H1 (cell line): Measurements from ENCODE around the gene SH3RF2. TPM values are rescaled to one million over a fixed set of nuclear protein-coding genes. Genes with fewer than 3 reads are reported as not detected.

Experiments used
- CTCF ChIA-PET: fragments of 300-600 bp; sonication (Branson Sonifier 250); formaldehyde crosslinking; loops from one replicate; lab custom pipeline; 2021; ENCODE audit not compliant: partially characterized antibody; lab: Charles Lee
- POLR2A ChIA-PET: fragments of 300-600 bp; sonication (Branson Sonifier 250); formaldehyde crosslinking; loops from one replicate; lab custom pipeline; 2021; ENCODE audit warnings: inconsistent platforms; ENCODE audit not compliant: partially characterized antibody; lab: Charles Lee
- DNase-seq, 2 experiments: peaks; one replicate each; pipeline versions ENCODE4 v3.0.0 to v3.0.0-alpha.2; 2010 to 2022; ENCODE audit warnings: low spot score in 2 of 2, low read depth in 1 of 2, mixed read lengths in 1 of 2
- FAIRE-seq: peaks from 2 replicates; lab custom pipeline; 2011; peaks lifted over from hg19 to GRCh38; lab: Jason Lieb, UNC
- H2AFZ ChIP-seq: 2 replicates; pipeline ENCODE4 v1.8.1; 2012; ENCODE audit warnings: low read length, inconsistent platforms
- H2AK5ac ChIP-seq: 2 replicates; pipeline ENCODE4 v1.6.1; 2013; ENCODE audit warnings: low read depth, low read length
- H2BK120ac ChIP-seq: replicated peaks from 2 replicates; pipeline ENCODE3; 2013; ENCODE audit warnings: low read depth, low read length, inconsistent platforms
- H2BK12ac ChIP-seq: 2 replicates; pipeline ENCODE4 v1.6.1; 2013; ENCODE audit warnings: low read depth, low read length
- H2BK15ac ChIP-seq: 2 replicates; pipeline ENCODE4 v1.6.1; 2013; ENCODE audit warnings: low read length
- H2BK20ac ChIP-seq: 2 replicates; pipeline ENCODE4 v1.6.1; 2013; ENCODE audit warnings: low read length
- H2BK5ac ChIP-seq: 2 replicates; pipeline ENCODE4 v1.6.1; 2013; ENCODE audit warnings: low read depth, low read length
- H3K14ac ChIP-seq: 2 replicates; pipeline ENCODE4 v1.6.1; 2013; ENCODE audit warnings: inconsistent platforms; ENCODE audit not compliant: insufficient read length
- H3K18ac ChIP-seq: 2 replicates; pipeline ENCODE4 v1.6.1; 2013; ENCODE audit warnings: low read length; ENCODE audit errors: extremely low read depth
- H3K23ac ChIP-seq: 2 replicates; pipeline ENCODE4 v1.6.1; 2013; ENCODE audit warnings: inconsistent platforms; ENCODE audit not compliant: insufficient read length
- H3K23me2 ChIP-seq: 2 replicates; pipeline ENCODE4 v1.6.1; 2013; ENCODE audit warnings: low read depth, low read length
- H3K27ac ChIP-seq: 2 replicates; pipeline ENCODE4 v1.6.1; 2011; ENCODE audit warnings: low read depth, low read length, inconsistent platforms
- H3K27me3 ChIP-seq, 4 experiments: replicated peaks in 1 of 4; 1 replicate in 1 of 4; 2 replicates in 3 of 4; pipeline versions ENCODE4 v1.6.1 to v1.8.1; 2011 to 2013; ENCODE audit warnings: low read length in 3 of 4, mild to moderate bottlenecking in 3 of 4, inconsistent platforms in 2 of 4, mixed read lengths in 2 of 4, moderate library complexity in 1 of 4; ENCODE audit not compliant: control insufficient read depth in 3 of 4, insufficient read depth in 3 of 4; ENCODE audit errors: extremely low read depth in 1 of 4
- H3K36me3 ChIP-seq, 4 experiments: 2 replicates each; pipeline versions ENCODE4 v1.6.1 to v1.8.1; 2011 to 2013; ENCODE audit warnings: mild to moderate bottlenecking in 4 of 4, low read length in 3 of 4, moderate library complexity in 2 of 4, control low read depth in 1 of 4, inconsistent platforms in 1 of 4; ENCODE audit not compliant: insufficient read depth in 4 of 4, control insufficient read depth in 2 of 4
- H3K4ac ChIP-seq: replicated peaks from 2 replicates; pipeline ENCODE3; 2013; ENCODE audit warnings: low read length, low read depth, mixed read lengths, inconsistent platforms; ENCODE audit not compliant: insufficient read length
- H3K4me1 ChIP-seq, 4 experiments: replicated peaks in 1 of 4; 1 replicate in 1 of 4; 2 replicates in 3 of 4; pipeline versions ENCODE4 v1.6.1 to v1.8.1; 2011 to 2013; ENCODE audit warnings: low read length in 3 of 4, inconsistent platforms in 2 of 4, mixed read lengths in 1 of 4; ENCODE audit not compliant: insufficient read depth in 4 of 4, control insufficient read depth in 3 of 4
- H3K4me2 ChIP-seq, 2 experiments: 2 replicates each; pipeline versions ENCODE4 v1.6.1 to v1.8.1; 2011 to 2013; ENCODE audit warnings: low read depth in 2 of 2, low read length in 2 of 2, control low read depth in 1 of 2, inconsistent platforms in 1 of 2, mild to moderate bottlenecking in 1 of 2; ENCODE audit not compliant: insufficient read depth in 1 of 2
- H3K4me3 ChIP-seq, 4 experiments: fragments of 200-600, 300-600 bp in 1 of 4; sonication (generic), shearing (Covaris generic), sonication (Bioruptor Twin) in 1 of 4; 2 replicates each; pipeline versions ENCODE4 v1.5.1 to v1.8.1; 2011 to 2016; ENCODE audit warnings: low read length in 4 of 4, low read depth in 3 of 4, control low read depth in 2 of 4, inconsistent platforms in 2 of 4, mild to moderate bottlenecking in 2 of 4, mixed read lengths in 1 of 4, moderate library complexity in 1 of 4; ENCODE audit not compliant: insufficient read depth in 2 of 4; ENCODE audit errors: extremely low read depth in 1 of 4
- H3K56ac ChIP-seq: replicated peaks from 2 replicates; pipeline ENCODE3; 2013; ENCODE audit warnings: low read depth, mild to moderate bottlenecking, mixed read lengths, low read length, inconsistent platforms; ENCODE audit not compliant: insufficient read length
- H3K79me1 ChIP-seq: 2 replicates; pipeline ENCODE4 v1.6.1; 2013; ENCODE audit warnings: low read depth, low read length, control low read depth
- H3K79me2 ChIP-seq, 2 experiments: 2 replicates each; pipeline versions ENCODE4 v1.6.1 to v1.8.1; 2012 to 2013; ENCODE audit warnings: low read length in 2 of 2, mild to moderate bottlenecking in 2 of 2, inconsistent platforms in 1 of 2; ENCODE audit not compliant: insufficient read depth in 2 of 2, control insufficient read depth in 1 of 2
- H3K9ac ChIP-seq, 4 experiments: replicated peaks in 1 of 4; 1 replicate in 1 of 4; 2 replicates in 3 of 4; pipeline versions ENCODE4 v1.6.1 to v1.8.1; 2011 to 2013; ENCODE audit warnings: low read depth in 3 of 4, low read length in 3 of 4, control low read depth in 2 of 4, mild to moderate bottlenecking in 2 of 4, moderate library complexity in 2 of 4, inconsistent platforms in 1 of 4; ENCODE audit errors: extremely low read depth in 1 of 4
- H3K9me3 ChIP-seq, 2 experiments: 2 replicates each; pipeline versions ENCODE4 v1.6.1 to v1.8.1; 2012 to 2013; ENCODE audit warnings: mild to moderate bottlenecking in 2 of 2, moderate library complexity in 2 of 2, control low read depth in 1 of 2, inconsistent platforms in 1 of 2, low read depth in 1 of 2, low read length in 1 of 2, mixed read lengths in 1 of 2; ENCODE audit not compliant: insufficient read depth in 2 of 2
- H4K20me1 ChIP-seq, 2 experiments: replicated peaks in 1 of 2; 2 replicates each; pipeline versions ENCODE3 to v1.8.1; 2011 to 2013; ENCODE audit warnings: inconsistent platforms in 2 of 2, low read length in 2 of 2, mild to moderate bottlenecking in 1 of 2; ENCODE audit not compliant: insufficient read depth in 2 of 2, control insufficient read depth in 1 of 2
- H4K5ac ChIP-seq: 2 replicates; pipeline ENCODE4 v1.6.1; 2013; ENCODE audit warnings: low read length, low read depth, mixed read lengths, inconsistent platforms; ENCODE audit not compliant: insufficient read length
- H4K8ac ChIP-seq: 2 replicates; pipeline ENCODE4 v1.8.0; 2013; ENCODE audit warnings: mild to moderate bottlenecking, moderate library complexity, low read length, inconsistent platforms; ENCODE audit not compliant: insufficient read depth; ENCODE audit errors: extremely low read depth
- H4K91ac ChIP-seq: replicated peaks from 2 replicates; pipeline ENCODE3; 2013; ENCODE audit warnings: low read length, mixed read lengths, inconsistent platforms; ENCODE audit not compliant: insufficient read length
- BACH1 ChIP-seq: IDR thresholded peaks from 2 replicates; pipeline ENCODE4 v1.6.1; 2012; ENCODE audit warnings: low read length, improper control_type of control experiment
- CBX8 ChIP-seq: fragments of 300-800, 300-1000 bp; sonication (generic); IDR thresholded peaks from 2 replicates; pipeline ENCODE4 v1.7.1; 2016; ENCODE audit warnings: low read depth, low read length, borderline replicate concordance
- CREB1 ChIP-seq: IDR thresholded peaks from 2 replicates; pipeline ENCODE4 v1.6.1; 2012; ENCODE audit warnings: inconsistent platforms
- CTBP2 ChIP-seq: IDR thresholded peaks from 2 replicates; pipeline ENCODE4 v1.7.0; 2011; ENCODE audit warnings: borderline replicate concordance, mild to moderate bottlenecking, moderate library complexity, mixed read lengths, low read length; ENCODE audit not compliant: insufficient read depth, insufficient read length
- EZH2 ChIP-seq: fragments of 200-600 bp; sonication (generic); IDR thresholded peaks from 2 replicates; pipeline ENCODE4 v1.7.1; 2012; ENCODE audit warnings: low read depth, mild to moderate bottlenecking, moderate library complexity, low read length, inconsistent platforms; ENCODE audit not compliant: severe bottlenecking
- FOSL1 ChIP-seq: IDR thresholded peaks from 2 replicates; pipeline ENCODE4 v1.6.1; 2011; ENCODE audit warnings: mild to moderate bottlenecking, low read depth, low read length, moderate library complexity; ENCODE audit not compliant: insufficient read depth
- KDM5A ChIP-seq: fragments of 200-600 bp; IDR thresholded peaks from 2 replicates; pipeline ENCODE4 v1.7.1; 2012; ENCODE audit warnings: mild to moderate bottlenecking, low read length, inconsistent platforms, mixed read lengths
- POLR2AphosphoS5 ChIP-seq: IDR thresholded peaks from 2 replicates; pipeline ENCODE4 v1.6.1; 2011; ENCODE audit warnings: low read depth, low read length
- RBBP5 ChIP-seq: IDR thresholded peaks from 2 replicates; pipeline ENCODE4 v1.7.1; 2012; ENCODE audit warnings: low read depth, mild to moderate bottlenecking, inconsistent platforms, low read length, moderate library complexity, borderline replicate concordance
- RNF2 ChIP-seq: fragments of 200-900, 300-1000 bp; sonication (generic); IDR thresholded peaks from 2 replicates; pipeline ENCODE4 v1.7.1; 2016; ENCODE audit warnings: borderline replicate concordance, low read depth, mild to moderate bottlenecking, antibody characterized with exemption, low read length; ENCODE audit not compliant: poor library complexity, severe bottlenecking; ENCODE audit errors: missing control alignments
- RXRA ChIP-seq: IDR thresholded peaks from 2 replicates; pipeline ENCODE4 v1.6.1; 2011; ENCODE audit warnings: low read depth, mild to moderate bottlenecking, low read length, moderate library complexity; ENCODE audit not compliant: insufficient read depth
- SIRT6 ChIP-seq: IDR thresholded peaks from one replicate; pipeline ENCODE4 v1.7.1; 2012; ENCODE audit warnings: low read length, inconsistent platforms
- TCF12 ChIP-seq: IDR thresholded peaks from 2 replicates; pipeline ENCODE4 v1.6.1; 2011; ENCODE audit warnings: low read depth, mild to moderate bottlenecking, low read length
- polyA plus RNA-seq, 7 experiments: library from polyadenylated mRNA; depleted of rRNA in 3 of 7; stranded (reverse) in 5 of 7; unstranded in 2 of 7; fragments of >200 nt in 5 of 7; fragments of 200-250 nt in 2 of 7; gene quantifications; 1 replicate in 5 of 7; 2 replicates in 1 of 7; 4 replicates in 1 of 7; pipeline versions ENCODE4 v1.2.1 to v1.2.3, GENCODE V29; 2011 to 2013; ENCODE audit warnings: missing spikeins in 2 of 7, mixed read lengths in 2 of 7
- total RNA-seq: library from RNA; stranded (reverse); fragmentation: NEBNext Ultra II Directional; extraction: Animal tissue kit (Norgen Biotek cat#: 25700); gene quantifications from 2 replicates; pipeline ENCODE4 v1.2.1, GENCODE V29; 2021

SH3RF2 gene
- total and polyA plus RNA-seq, 2 of the 8 experiments (the other 6 are each of a cell fraction or from before 2014, with no cell fraction given): 0.80 to 0.95 TPM

DNA sequence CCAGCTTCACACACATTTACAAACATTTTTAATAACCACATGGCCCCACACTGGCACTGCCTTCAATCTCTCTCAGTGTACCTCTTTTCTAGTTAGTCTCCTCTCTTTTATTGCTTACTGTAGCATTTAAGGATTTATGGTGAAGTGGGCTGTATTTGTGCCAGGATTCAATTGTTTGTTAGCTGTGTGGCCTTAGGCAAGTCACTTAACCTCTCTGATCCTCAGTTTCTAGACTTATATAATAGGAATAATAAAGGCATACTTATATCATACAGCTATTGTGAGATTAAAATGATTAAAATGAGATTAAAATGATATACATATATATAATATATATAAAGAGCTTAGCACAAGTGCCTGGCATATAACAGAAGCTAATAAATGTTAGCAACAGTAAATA lies 6.4 kb downstream of the SH3RF2 start:
- H3K4me3 ChIP-seq: no peak overlapping the region
- no peak overlapping the region for H2BK15ac ChIP-seq
- H3K4me2 ChIP-seq: no peak overlapping the region
- no peak overlapping the region for H3K18ac ChIP-seq
- no peak overlapping the region for H2AFZ ChIP-seq
- peaks cover 2 to 5% (median 4%) of the 10 kb centered on the region in 4 experiments for H3K4me1 ChIP-seq
- peaks cover 0 to under 1% (median 0%) of the 10 kb centered on the region in 4 experiments; a peak in 2 of 7 replicates for H3K27me3 ChIP-seq
- H2BK5ac ChIP-seq: no peak overlapping the region
- H3K4ac ChIP-seq: no peak overlapping the region
- H2BK20ac ChIP-seq: no peak overlapping the region
- H4K8ac ChIP-seq: no peak overlapping the region
- no peak overlapping the region for H3K23ac ChIP-seq
- no peaks in the 10 kb centered on the region for H3K36me3 ChIP-seq
- H3K79me2 ChIP-seq: no peaks in the 10 kb centered on the region
- no peaks in the 10 kb centered on the region for H3K9me3 ChIP-seq
- no peaks in the 10 kb centered on the region for H3K79me1 ChIP-seq
- no peak overlapping the region for H3K56ac ChIP-seq
- no peak overlapping the region for H2AK5ac ChIP-seq
- no peak overlapping the region for H3K27ac ChIP-seq
- H3K14ac ChIP-seq: no peak overlapping the region
- DNase-seq (no peak), FAIRE-seq (no peak)
- POLR2A ChIA-PET: no interaction called here
- no peak overlapping the region for H2BK120ac ChIP-seq
- no peaks in the 10 kb centered on the region for H4K20me1 ChIP-seq
- no peaks in the 10 kb centered on the region for H3K23me2 ChIP-seq
- H3K9ac ChIP-seq: no peak overlapping the region
- H4K91ac ChIP-seq: no peak overlapping the region
- CTCF ChIA-PET: interaction anchor here (0.6 to 1.6 kb wide), 6 partner anchors 11 to 83 kb away, joined by 3 to 4 read pairs (median 3); no protein-coding TSS in a partner anchor
- H4K5ac ChIP-seq: no peak overlapping the region
- H2BK12ac ChIP-seq: no peak overlapping the region
- no peak for TF ChIP-seq CREB1
- no peak for TF ChIP-seq CTBP2
- no peak for TF ChIP-seq RXRA
- TF ChIP-seq RBBP5: no peak
- TF ChIP-seq KDM5A: no peak
- no peak for TF ChIP-seq FOSL1
- TF ChIP-seq SIRT6: no peak
- no peak for TF ChIP-seq CBX8
- no peak for TF ChIP-seq EZH2
- TF ChIP-seq BACH1: no peak
- TF ChIP-seq TCF12: no peak
- TF ChIP-seq POLR2AphosphoS5: no peak
- no peak for TF ChIP-seq RNF2
